ENCODE data around the gene UTP4. TPM values are rescaled to one million over a fixed set of nuclear protein-coding genes. Genes with fewer than 3 reads are reported as not detected.

The UTP4 gene
- total RNA-seq, 4 donors from 2014 or later = 12.1 to 45.1 (median 31.4) TPM

- intact Hi-C loops (cut with DNase I; ENCODE audit: low total_unique reads) = no loop called here
- Histone ChIP-seq H3K4me3 (no peak overlapping the region), H3K27ac (no peak overlapping the region), H3K27me3 (peaks cover 0 to 11% of the 10 kb centered on the region in 2 donors), H3K36me3 (no peaks in the 10 kb centered on the region), H3K4me1 (peaks cover 0 to 16% of the 10 kb centered on the region in 2 donors), H3K9me3 (no peaks in the 10 kb centered on the region)
- no peak for TF ChIP-seq POLR2A (IDR thresholded peaks at IDR 0.05)
- TF ChIP-seq, protein P1, sequence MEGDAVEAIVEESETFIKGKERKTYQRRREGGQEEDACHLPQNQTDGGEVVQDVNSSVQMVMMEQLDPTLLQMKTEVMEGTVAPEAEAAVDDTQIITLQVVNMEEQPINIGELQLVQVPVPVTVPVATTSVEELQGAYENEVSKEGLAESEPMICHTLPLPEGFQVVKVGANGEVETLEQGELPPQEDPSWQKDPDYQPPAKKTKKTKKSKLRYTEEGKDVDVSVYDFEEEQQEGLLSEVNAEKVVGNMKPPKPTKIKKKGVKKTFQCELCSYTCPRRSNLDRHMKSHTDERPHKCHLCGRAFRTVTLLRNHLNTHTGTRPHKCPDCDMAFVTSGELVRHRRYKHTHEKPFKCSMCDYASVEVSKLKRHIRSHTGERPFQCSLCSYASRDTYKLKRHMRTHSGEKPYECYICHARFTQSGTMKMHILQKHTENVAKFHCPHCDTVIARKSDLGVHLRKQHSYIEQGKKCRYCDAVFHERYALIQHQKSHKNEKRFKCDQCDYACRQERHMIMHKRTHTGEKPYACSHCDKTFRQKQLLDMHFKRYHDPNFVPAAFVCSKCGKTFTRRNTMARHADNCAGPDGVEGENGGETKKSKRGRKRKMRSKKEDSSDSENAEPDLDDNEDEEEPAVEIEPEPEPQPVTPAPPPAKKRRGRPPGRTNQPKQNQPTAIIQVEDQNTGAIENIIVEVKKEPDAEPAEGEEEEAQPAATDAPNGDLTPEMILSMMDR (IDR thresholded peaks at IDR 0.05) = no peak
- no peak for DNase-seq
Observed at GRCh38 chr16:69110406-69110805, 22.0 kb upstream of the UTP4 start.

- TF ChIP-seq, protein P1 (IDR thresholded peaks at IDR 0.05) = no peak
- TF ChIP-seq POLR2A (IDR thresholded peaks at IDR 0.05) = no peak
- Histone ChIP-seq H3K27me3 (peaks cover 0 to 11% of the 10 kb centered on the region in 2 donors), H3K27ac (no peak overlapping the region), H3K9me3 (no peaks in the 10 kb centered on the region), H3K4me1 (peaks cover 0 to 16% of the 10 kb centered on the region in 2 donors), H3K36me3 (no peaks in the 10 kb centered on the region), H3K4me3 (no peak overlapping the region)
- intact Hi-C loops (cut with DNase I; ENCODE audit: low total_unique reads) = no loop called here
- no peak for DNase-seq
Observed at GRCh38 chr16:69111216-69111875, 21.1 kb upstream of the UTP4 start.

DNA sequence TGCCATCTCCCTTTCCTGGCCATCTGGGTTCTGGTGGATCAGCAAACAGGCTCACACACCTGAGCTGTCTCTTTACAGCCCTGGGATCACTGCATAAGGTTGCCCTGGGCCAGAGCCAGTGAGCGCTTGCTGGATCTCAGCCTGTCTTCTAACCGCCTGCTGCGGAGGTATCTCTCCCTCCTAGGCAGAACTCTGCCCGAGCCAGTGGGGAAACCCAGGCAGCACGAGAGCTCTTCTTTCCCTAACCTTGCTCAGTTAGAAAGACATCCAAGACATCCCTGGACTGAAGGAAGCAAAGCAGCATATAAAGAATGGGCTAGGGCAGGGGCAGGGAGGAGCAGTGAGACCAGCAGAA is 20.6 kb upstream of the UTP4 start:
- peaks cover 0 to 11% of the 10 kb centered on the region in 2 donors for H3K4me1 ChIP-seq
- no peak overlapping the region for H3K27ac ChIP-seq
- peaks cover 0 to 6% of the 10 kb centered on the region in 2 donors for H3K27me3 ChIP-seq
- no peak for DNase-seq
- no peaks in the 10 kb centered on the region for H3K36me3 ChIP-seq
- no peak for TF ChIP-seq POLR2A (IDR thresholded peaks at IDR 0.05)
- TF ChIP-seq, protein P1 (IDR thresholded peaks at IDR 0.05) = no peak
- no peaks in the 10 kb centered on the region for H3K9me3 ChIP-seq
- no peak overlapping the region for H3K4me3 ChIP-seq
- intact Hi-C loops (cut with DNase I; ENCODE audit: low total_unique reads) = no loop called here

- Histone ChIP-seq H3K4me1 (peaks cover 0 to 4% of the 10 kb centered on the region in 2 donors), H3K36me3 (no peaks in the 10 kb centered on the region), H3K27me3 (no peaks in the 10 kb centered on the region), H3K9me3 (no peaks in the 10 kb centered on the region), H3K4me3 (no peak overlapping the region), H3K27ac (no peak overlapping the region)
- TF ChIP-seq, protein P1 (IDR thresholded peaks at IDR 0.05) = peak; percentile 23 to 45 (median 31)
- no peak for TF ChIP-seq POLR2A (IDR thresholded peaks at IDR 0.05)
- DNase-seq = no peak
- intact Hi-C loops (cut with DNase I; ENCODE audit: low total_unique reads) = no loop called here
Observed at GRCh38 chr16:69112285-69113129, 19.9 kb upstream of the UTP4 start.

- Histone ChIP-seq H3K4me3 (no peak overlapping the region), H3K4me1 (no peaks in the 10 kb centered on the region), H3K9me3 (no peaks in the 10 kb centered on the region), H3K27ac (no peak overlapping the region), H3K36me3 (no peaks in the 10 kb centered on the region), H3K27me3 (no peaks in the 10 kb centered on the region)
- DNase-seq = no peak
- intact Hi-C loops (cut with DNase I; ENCODE audit: low total_unique reads) = no loop called here
- TF ChIP-seq, protein P1 (IDR thresholded peaks at IDR 0.05) = no peak
- no peak for TF ChIP-seq POLR2A (IDR thresholded peaks at IDR 0.05)
Observed at GRCh38 chr16:69113216-69113615, 19.2 kb upstream of the UTP4 start.
